PC-9 (cell line): ENCODE results near the gene SMC2. TPM values are rescaled to one million over a fixed set of nuclear protein-coding genes. Genes with fewer than 3 reads are reported as not detected.

ENCODE experiments used
- BruUV-seq: library from RNA; stranded (reverse); fragments of 400-500 nt; replicated peaks from 2 replicates; lab custom pipeline; 2021; lab: Mats Ljungman, UMichigan
- CTCF ChIA-PET: fragments of 300-600 bp; sonication (Branson Sonifier 250); formaldehyde crosslinking; loops from one replicate; lab custom pipeline; 2022; ENCODE audit warnings: antibody characterized with exemption; lab: Charles Lee
- POLR2A ChIA-PET: fragments of 300-600 bp; sonication (Branson Sonifier 250); formaldehyde crosslinking; loops from one replicate; lab custom pipeline; 2022; ENCODE audit warnings: antibody characterized with exemption; ENCODE audit not compliant: unreplicated experiment; lab: Charles Lee
- DNase-seq, 2 experiments: peaks; one replicate each; pipeline versions ENCODE4 v3.0.0 to v3.0.0-alpha.2; 2015 to 2022; ENCODE audit warnings: mixed read lengths in 1 of 2
- H2AFZ ChIP-seq: fragments of 200-600 bp; sonication (generic); 2 replicates; pipeline ENCODE4 v1.8.1; 2017; ENCODE audit warnings: antibody characterized with exemption
- H3F3A ChIP-seq: fragments of 200-600 bp; sonication (generic); 2 replicates; pipeline ENCODE4 v1.8.1; 2017; ENCODE audit warnings: antibody characterized with exemption, mild to moderate bottlenecking, low read depth; ENCODE audit not compliant: insufficient read depth
- H3K27ac ChIP-seq: fragments of 200-600 bp; sonication (generic); 2 replicates; pipeline ENCODE4 v1.6.1; 2016; ENCODE audit warnings: mixed run types
- H3K27me3 ChIP-seq: fragments of 200-600 bp; sonication (generic); 2 replicates; pipeline ENCODE4 v1.6.1; 2016; ENCODE audit warnings: low read depth, mixed run types; ENCODE audit not compliant: insufficient read depth
- H3K36me3 ChIP-seq: fragments of 200-600 bp; sonication (generic); 2 replicates; pipeline ENCODE4 v1.6.1; 2016; ENCODE audit warnings: low read depth, mixed run types
- H3K4me1 ChIP-seq: fragments of 200-600 bp; sonication (generic); replicated peaks from 2 replicates; pipeline ENCODE4 v1.6.1; 2016; ENCODE audit warnings: mixed run types; ENCODE audit not compliant: insufficient read depth
- H3K4me2 ChIP-seq: fragments of 200-600 bp; sonication (generic); 2 replicates; pipeline ENCODE4 v1.6.1; 2017; ENCODE audit warnings: mixed run types
- H3K4me3 ChIP-seq: fragments of 200-600 bp; sonication (generic); 2 replicates; pipeline ENCODE4 v1.6.1; 2016; ENCODE audit warnings: mixed run types
- H3K79me2 ChIP-seq: fragments of 200-600 bp; sonication (generic); 2 replicates; pipeline ENCODE4 v1.6.1; 2017; ENCODE audit warnings: low read depth, mixed run types
- H3K9me2 ChIP-seq: fragments of 200-600 bp; sonication (generic); 2 replicates; pipeline ENCODE4 v1.8.1; 2017; ENCODE audit warnings: mild to moderate bottlenecking; ENCODE audit not compliant: insufficient read depth
- H3K9me3 ChIP-seq: fragments of 200-600 bp; sonication (generic); 2 replicates; pipeline ENCODE4 v1.8.1; 2016; ENCODE audit warnings: low read depth; ENCODE audit not compliant: insufficient read depth
- H4K20me1 ChIP-seq: fragments of 200-600 bp; sonication (generic); 2 replicates; pipeline ENCODE4 v1.8.1; 2017; ENCODE audit not compliant: insufficient read depth
- CTCF ChIP-seq: fragments of 200-600 bp; sonication (generic); conservative IDR thresholded peaks from 2 replicates; pipeline ENCODE4 v1.6.1; 2017; ENCODE audit warnings: mixed run types, antibody characterized with exemption, mild to moderate bottlenecking, moderate library complexity
- EZH2 ChIP-seq: fragments of 200-600 bp; sonication (generic); IDR thresholded peaks from 2 replicates; pipeline ENCODE4 v1.8.0; 2017; ENCODE audit warnings: antibody characterized with exemption, low read depth
- intact Hi-C: fragments of 100-400 bp; cut with micrococcal nuclease; formaldehyde crosslinking; loops from one replicate; pipeline ENCODE4 v1.10.0; 2022; ENCODE audit not compliant: unreplicated experiment
- total RNA-seq: library from RNA; stranded (reverse); gene quantifications from 2 replicates; pipeline ENCODE4 v1.2.3, GENCODE V29; 2021

SMC2 gene
- total RNA-seq, 1 experiment from 2014 or later, result 40.5 TPM

- Histone ChIP-seq H3K27me3 (no peaks in the 10 kb centered on the region), H3K79me2 (peaks cover 11% of the 10 kb centered on the region), H3K27ac (no peak overlapping the region), H3K9me2 (no peaks in the 10 kb centered on the region), H3K4me2 (no peak overlapping the region), H3K36me3 (no peaks in the 10 kb centered on the region), H2AFZ (no peak overlapping the region), H4K20me1 (no peaks in the 10 kb centered on the region), H3K9me3 (no peaks in the 10 kb centered on the region; the same call in 1 of the 2 replicates), H3F3A (peaks cover 4% of the 10 kb centered on the region; the same call in 1 of the 2 replicates), H3K4me3 (no peak overlapping the region), H3K4me1 (peaks cover 19% of the 10 kb centered on the region)
- intact Hi-C loops, result loop anchor here (5.0 kb wide), 1 partner anchor 657 kb away; the partner anchor contains the start of gene NIPSNAP3A
- POLR2A ChIA-PET, result no interaction called here
- TF ChIP-seq CTCF (no peak), EZH2 (no peak)
- DNase-seq, result no peak
- no TSS peak for BruUV-seq
- CTCF ChIA-PET, result no interaction called here
Measured at GRCh38 chr9:104090578-104090977, 3.5 kb upstream of the SMC2 start.

- TF ChIP-seq CTCF (no peak), EZH2 (no peak)
- intact Hi-C loops, result loop anchor here (5.0 kb wide), 1 partner anchor 656 kb away; the partner anchor contains the start of gene NIPSNAP3A
- Histone ChIP-seq H3K4me2 (no peak overlapping the region), H4K20me1 (no peaks in the 10 kb centered on the region), H3K27ac (no peak overlapping the region), H3K36me3 (no peaks in the 10 kb centered on the region), H3K4me1 (peaks cover 22% of the 10 kb centered on the region), H3K9me3 (no peaks in the 10 kb centered on the region; the same call in 1 of the 2 replicates), H2AFZ (no peak overlapping the region), H3K4me3 (no peak overlapping the region), H3K27me3 (no peaks in the 10 kb centered on the region), H3K9me2 (no peaks in the 10 kb centered on the region), H3F3A (peaks cover 4% of the 10 kb centered on the region; the same call in 1 of the 2 replicates), H3K79me2 (peaks cover 12% of the 10 kb centered on the region)
- ChIA-PET CTCF (no interaction called here), POLR2A (no interaction called here)
- no TSS peak for BruUV-seq
- DNase-seq, result no peak
Measured at GRCh38 chr9:104091116-104091515, 3.0 kb upstream of the SMC2 start.

GRCh38 chr9:104091708-104092107 lies 2.4 kb upstream of the SMC2 start:
- BruUV-seq, result no TSS peak
- no peak overlapping the region for H2AFZ ChIP-seq
- intact Hi-C loops, result loop anchor here (2.0 to 5.0 kb wide), 2 partner anchors 17 to 656 kb away; partner anchors contain the start of gene NIPSNAP3A
- H3F3A ChIP-seq, result peaks cover 4% of the 10 kb centered on the region; the same call in 1 of the 2 replicates
- H3K9me3 ChIP-seq, result no peaks in the 10 kb centered on the region; the same call in 1 of the 2 replicates
- TF ChIP-seq CTCF (no peak), EZH2 (no peak)
- H3K4me3 ChIP-seq, result no peak overlapping the region
- ChIA-PET POLR2A (no interaction called here), CTCF (no interaction called here)
- H3K79me2 ChIP-seq, result peaks cover 12% of the 10 kb centered on the region
- H3K4me1 ChIP-seq, result peaks cover 22% of the 10 kb centered on the region
- no peaks in the 10 kb centered on the region for H3K27me3 ChIP-seq
- no peak overlapping the region for H3K4me2 ChIP-seq
- no peaks in the 10 kb centered on the region for H3K36me3 ChIP-seq
- DNase-seq, result no peak
- H3K27ac ChIP-seq, result no peak overlapping the region
- H3K9me2 ChIP-seq, result no peaks in the 10 kb centered on the region
- no peaks in the 10 kb centered on the region for H4K20me1 ChIP-seq
